H1 (cell line): Measurements from ENCODE around the gene FITM2. TPM values are rescaled to one million over a fixed set of nuclear protein-coding genes. Genes with fewer than 3 reads are reported as not detected.

Experiments
- CHD7 ChIP-seq: fragments of 300-600 bp; sonication (generic); IDR thresholded peaks from 2 replicates; pipeline ENCODE4 v1.7.1; 2012; ENCODE audit warnings: low read length, moderate library complexity, mild to moderate bottlenecking, inconsistent platforms; ENCODE audit not compliant: insufficient replicate concordance
- polyA plus RNA-seq, 7 experiments: library from polyadenylated mRNA; depleted of rRNA in 3 of 7; stranded (reverse) in 5 of 7; unstranded in 2 of 7; fragments of >200 nt in 5 of 7; fragments of 200-250 nt in 2 of 7; gene quantifications; 1 replicate in 5 of 7; 2 replicates in 1 of 7; 4 replicates in 1 of 7; pipeline versions ENCODE4 v1.2.1 to v1.2.3, GENCODE V29; 2011 to 2013; ENCODE audit warnings: missing spikeins in 2 of 7, mixed read lengths in 2 of 7
- total RNA-seq: library from RNA; stranded (reverse); fragmentation: NEBNext Ultra II Directional; extraction: Animal tissue kit (Norgen Biotek cat#: 25700); gene quantifications from 2 replicates; pipeline ENCODE4 v1.2.1, GENCODE V29; 2021

Gene FITM2
- total and polyA plus RNA-seq, 2 of the 8 experiments (the other 6 are each of a cell fraction or from before 2014, with no cell fraction given) = 1.1 to 2.1 TPM

GRCh38 chr20:44356353-44356723 is 45.3 kb upstream of the FITM2 start (continued):
- TF ChIP-seq CHD7 = no peak
